Lower lobe of right lung (tissue), 2 donors: Measurements from ENCODE around the gene MAML3. TPM values are rescaled to one million over a fixed set of nuclear protein-coding genes. Genes with fewer than 3 reads are reported as not detected.
A peak's percentile ranks its signal among the peaks of the same experiment; 100 is the strongest.

Experiments used
- ATAC-seq, 2 donors: fragments of 200-7000 bp; cut with Tn5 transposase; one replicate each; pipeline ENCODE4 v1.9.1; 2020 to 2022; ENCODE audit warnings: mild to moderate bottlenecking in 2 of 2, moderate library complexity in 2 of 2
- DNase-seq: peaks from one replicate; pipeline ENCODE4 v3.0.0-alpha.2; 2020
- H3K27ac ChIP-seq: fragments of 200-600 bp; one replicate; pipeline ENCODE4 v1.8.0; 2022
- H3K27me3 ChIP-seq: fragments of 200-600 bp; one replicate; pipeline ENCODE4 v1.8.0; 2022; ENCODE audit warnings: low read depth
- H3K36me3 ChIP-seq: fragments of 200-600 bp; one replicate; pipeline ENCODE4 v1.8.0; 2022; ENCODE audit warnings: mild to moderate bottlenecking
- H3K4me1 ChIP-seq: fragments of 200-600 bp; one replicate; pipeline ENCODE4 v1.8.0; 2022
- H3K4me3 ChIP-seq: fragments of 200-600 bp; one replicate; pipeline ENCODE4 v1.8.0; 2022; ENCODE audit warnings: mild to moderate bottlenecking
- H3K9me3 ChIP-seq: fragments of 200-600 bp; one replicate; pipeline ENCODE4 v1.8.0; 2022
- CTCF ChIP-seq: fragments of 200-600 bp; IDR thresholded peaks from one replicate; pipeline ENCODE4 v1.8.0; 2022; ENCODE audit warnings: antibody characterized with exemption, mild to moderate bottlenecking
- intact Hi-C: fragments of 100-400 bp; cut with DNase I; formaldehyde crosslinking; loops from one replicate; pipeline ENCODE4 v1.11.0; 2022
- total RNA-seq: library from RNA; stranded (reverse); fragmentation: NEBNext Ultra II Directional; extraction: Animal tissue kit (Norgen Biotek cat#: 25700); gene quantifications from one replicate; pipeline ENCODE4 v1.2.1, GENCODE V29; 2021
- donor health status: DM: no; HTN: yes; CAD: no; lungs with severe emphysema.

Gene MAML3
- total RNA-seq, 1 donor from 2014 or later, result 12.5 TPM

- H3K27me3 ChIP-seq, result no peaks in the 10 kb centered on the region
- DNase-seq (no peak), ATAC-seq (no peak)
- no peak for TF ChIP-seq CTCF
- no peaks in the 10 kb centered on the region for H3K36me3 ChIP-seq
- intact Hi-C loops, result no loop called here
- no peak overlapping the region for H3K4me3 ChIP-seq
- peaks cover 55% of the 10 kb centered on the region for H3K4me1 ChIP-seq
- no peaks in the 10 kb centered on the region for H3K9me3 ChIP-seq
- peak overlapping the region; percentile 89 for H3K27ac ChIP-seq
These were observed 417.3 kb downstream of the MAML3 start for GRCh38 chr4:139736661-139737060.

- no peak overlapping the region for H3K4me3 ChIP-seq
- intact Hi-C loops, result no loop called here
- no peak for TF ChIP-seq CTCF
- H3K36me3 ChIP-seq, result no peaks in the 10 kb centered on the region
- H3K27me3 ChIP-seq, result no peaks in the 10 kb centered on the region
- DNase-seq (no peak), ATAC-seq (no peak)
- H3K4me1 ChIP-seq, result peaks cover 51% of the 10 kb centered on the region
- peak overlapping the region; percentile 89 for H3K27ac ChIP-seq
- no peaks in the 10 kb centered on the region for H3K9me3 ChIP-seq
These were observed 417.7 kb downstream of the MAML3 start for GRCh38 chr4:139736274-139736660.

- Histone ChIP-seq H3K4me3 (peak overlapping the region; percentile 50), H3K27me3 (no peaks in the 10 kb centered on the region), H3K36me3 (no peaks in the 10 kb centered on the region), H3K9me3 (no peaks in the 10 kb centered on the region), H3K27ac (peak overlapping the region; percentile 89), H3K4me1 (peaks cover 45% of the 10 kb centered on the region)
- TF ChIP-seq CTCF, result no peak
- DNase-seq (peak; percentile 64), ATAC-seq (peak; percentile 6 to 29)
- intact Hi-C loops, result no loop called here
These were observed 418.4 kb downstream of the MAML3 start for GRCh38 chr4:139735381-139736273.

- intact Hi-C loops, result no loop called here
- peak; percentile 90 for TF ChIP-seq CTCF
- H3K4me1 ChIP-seq, result peaks cover 38% of the 10 kb centered on the region
These were observed 419.1 kb downstream of the MAML3 start for GRCh38 chr4:139734875-139735380.

GRCh38 chr4:139734201-139734874 lies 419.6 kb downstream of the MAML3 start:
- TF ChIP-seq CTCF, result no peak
- peak; percentile 51 to 62 for ATAC-seq

More at GRCh38 chr4:139734875-139735380, 419.1 kb downstream of the MAML3 start:
- Histone ChIP-seq H3K4me3 (peak overlapping the region; percentile 50), H3K27me3 (no peaks in the 10 kb centered on the region), H3K36me3 (no peaks in the 10 kb centered on the region), H3K9me3 (no peaks in the 10 kb centered on the region), H3K27ac (peak overlapping the region; percentile 89)
- ATAC-seq, result peak; percentile 96 to 97
- peak; percentile 92 for DNase-seq

More at GRCh38 chr4:139734201-139734874, 419.6 kb downstream of the MAML3 start:
- Histone ChIP-seq H3K36me3 (no peaks in the 10 kb centered on the region), H3K4me3 (peak overlapping the region; percentile 50), H3K27ac (peak overlapping the region; percentile 89), H3K27me3 (no peaks in the 10 kb centered on the region), H3K9me3 (no peaks in the 10 kb centered on the region), H3K4me1 (peaks cover 36% of the 10 kb centered on the region)
- DNase-seq, result no peak
- intact Hi-C loops, result no loop called here
